Measurements from ENCODE around the gene OSBP.
A peak's percentile ranks its signal among the peaks of the same experiment; 100 is the strongest.
"Not testable (repeated sequence)": the region's sequence is repeated elsewhere in the genome, so short reads cannot be mapped to it uniquely, and the experiment has no call there.

The OSBP gene

DNA sequence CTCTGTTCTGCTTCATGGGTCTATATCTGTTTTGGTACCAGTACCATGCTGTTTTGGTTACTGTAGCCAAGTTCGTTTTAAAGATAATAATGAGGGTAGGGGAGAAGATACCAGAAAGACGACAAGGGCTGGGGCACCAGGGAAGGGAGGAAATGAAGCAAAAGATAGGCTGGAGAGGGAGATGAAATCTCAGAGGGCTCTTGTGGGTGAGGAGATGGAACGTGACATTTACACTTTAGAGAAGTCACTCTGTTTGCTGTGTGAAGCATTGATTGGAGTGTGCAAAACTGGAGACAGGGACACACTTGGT is 70.8 kb downstream of the OSBP start:
- CTCF ChIA-PET: no interaction called here
- TF ChIP-seq, protein P1, sequence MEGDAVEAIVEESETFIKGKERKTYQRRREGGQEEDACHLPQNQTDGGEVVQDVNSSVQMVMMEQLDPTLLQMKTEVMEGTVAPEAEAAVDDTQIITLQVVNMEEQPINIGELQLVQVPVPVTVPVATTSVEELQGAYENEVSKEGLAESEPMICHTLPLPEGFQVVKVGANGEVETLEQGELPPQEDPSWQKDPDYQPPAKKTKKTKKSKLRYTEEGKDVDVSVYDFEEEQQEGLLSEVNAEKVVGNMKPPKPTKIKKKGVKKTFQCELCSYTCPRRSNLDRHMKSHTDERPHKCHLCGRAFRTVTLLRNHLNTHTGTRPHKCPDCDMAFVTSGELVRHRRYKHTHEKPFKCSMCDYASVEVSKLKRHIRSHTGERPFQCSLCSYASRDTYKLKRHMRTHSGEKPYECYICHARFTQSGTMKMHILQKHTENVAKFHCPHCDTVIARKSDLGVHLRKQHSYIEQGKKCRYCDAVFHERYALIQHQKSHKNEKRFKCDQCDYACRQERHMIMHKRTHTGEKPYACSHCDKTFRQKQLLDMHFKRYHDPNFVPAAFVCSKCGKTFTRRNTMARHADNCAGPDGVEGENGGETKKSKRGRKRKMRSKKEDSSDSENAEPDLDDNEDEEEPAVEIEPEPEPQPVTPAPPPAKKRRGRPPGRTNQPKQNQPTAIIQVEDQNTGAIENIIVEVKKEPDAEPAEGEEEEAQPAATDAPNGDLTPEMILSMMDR (conservative IDR thresholded peaks at IDR 0.05; ENCODE audit: low read depth): no peak
- POLR2A ChIA-PET (ENCODE audit: low non-redundant PET): no interaction called here
- H3K27ac ChIP-seq: peak overlapping the region; percentile 77
- no peak for DNase-seq (ENCODE audit: low spot score)

DNA sequence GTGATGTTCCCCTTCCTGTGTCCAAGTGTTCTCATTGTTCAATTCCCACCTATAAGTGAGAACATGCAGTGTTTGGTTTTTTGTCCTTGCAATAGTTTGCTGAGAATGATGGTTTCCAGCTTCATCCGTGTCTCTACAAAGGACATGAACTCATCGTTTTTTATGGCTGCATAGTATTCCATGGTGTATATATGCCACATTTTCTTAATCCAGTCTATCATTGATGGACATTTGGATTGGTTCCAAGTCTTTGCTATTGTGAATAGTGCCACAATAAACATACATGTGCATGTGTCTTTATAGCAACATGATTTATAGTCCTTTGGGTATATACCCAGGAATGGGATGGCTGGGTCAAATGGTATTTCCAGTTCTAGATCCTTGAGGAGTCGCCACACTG is 71.9 kb downstream of the OSBP start:
- POLR2A ChIA-PET (ENCODE audit: low non-redundant PET): not testable (repeated sequence)

DNA sequence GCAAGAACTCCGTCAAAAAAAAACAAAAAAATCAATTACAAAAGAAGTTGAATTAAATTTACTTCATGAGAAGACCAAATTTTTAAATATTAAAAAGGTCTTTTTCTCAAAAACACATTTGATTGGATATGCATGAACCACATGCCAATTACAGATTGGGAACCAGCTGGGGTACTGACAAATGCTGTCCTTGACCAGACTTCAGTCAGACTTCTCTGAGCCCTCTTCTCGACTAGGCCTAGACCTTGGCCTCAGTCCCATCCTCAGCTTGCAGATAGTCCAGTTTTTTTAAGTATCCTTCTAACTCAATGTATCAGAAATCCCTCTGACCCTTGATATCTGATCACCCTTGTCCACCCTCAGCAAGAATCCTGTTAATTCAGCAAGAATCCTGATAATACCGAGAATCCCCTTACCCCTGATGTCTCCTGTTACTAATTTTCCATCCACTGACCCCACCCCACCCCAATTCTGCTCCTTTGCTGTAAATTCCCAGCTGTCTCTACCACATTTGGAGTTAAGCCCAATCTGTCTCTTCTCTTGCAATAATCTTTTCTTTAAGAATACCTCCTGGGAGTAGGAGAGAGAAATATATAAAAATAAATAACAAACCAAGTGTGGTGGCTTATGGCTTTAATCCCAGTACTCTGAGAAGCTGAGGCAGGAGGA is 73.3 kb downstream of the OSBP start:
- DNase-seq (ENCODE audit: low spot score): no peak
- POLR2A ChIA-PET (ENCODE audit: low non-redundant PET): no interaction called here
- TF ChIP-seq, protein P1 (conservative IDR thresholded peaks at IDR 0.05; ENCODE audit: low read depth): no peak
- CTCF ChIA-PET: no interaction called here
- H3K27ac ChIP-seq: no peak overlapping the region

More for the DNA sequence above, 71.9 kb downstream of the OSBP start:
- CTCF ChIA-PET; DNase-seq (ENCODE audit: low spot score); H3K27ac ChIP-seq: not testable (repeated sequence)

DNA sequence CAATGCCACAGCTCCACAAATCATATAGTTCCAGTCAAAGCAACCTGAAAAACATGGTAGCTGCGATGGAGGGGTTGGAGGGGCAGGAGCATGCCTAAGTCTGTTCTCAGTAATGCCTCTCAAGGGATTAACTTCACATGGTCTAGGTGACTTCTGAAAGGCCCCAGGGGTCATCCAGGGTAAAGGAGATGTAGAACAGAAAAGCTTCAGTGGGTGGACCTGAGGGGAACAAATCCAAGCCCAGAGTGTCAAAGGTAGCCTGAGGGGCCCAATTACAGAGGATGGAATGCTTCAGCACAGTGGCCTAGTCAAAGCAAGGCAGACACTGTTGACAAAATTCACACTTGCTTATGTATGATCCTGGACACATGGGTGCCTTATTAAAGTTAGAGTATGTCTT is 80.9 kb downstream of the OSBP start:
- CTCF ChIA-PET: no interaction called here
- no peak for DNase-seq (ENCODE audit: low spot score)

DNA sequence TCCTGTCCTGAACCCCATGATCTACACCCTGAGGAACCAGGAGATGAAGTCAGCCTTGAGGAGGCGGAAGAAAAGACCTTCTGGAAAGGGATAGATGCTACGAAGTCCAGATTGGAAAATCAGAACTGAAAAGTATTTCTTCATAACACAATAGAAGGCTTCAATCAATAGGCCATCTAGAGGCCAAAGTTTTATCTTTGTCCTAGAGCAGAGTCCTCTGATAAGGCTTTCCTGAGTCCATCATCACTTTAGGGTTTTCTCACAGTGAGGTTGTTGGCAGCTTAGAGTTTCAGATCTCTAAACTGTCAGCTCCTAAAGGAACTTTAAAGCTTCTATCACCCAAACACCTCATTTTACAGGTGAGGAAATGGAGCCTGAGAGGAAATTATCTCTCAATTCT is 83.0 kb downstream of the OSBP start:
- POLR2A ChIA-PET (ENCODE audit: low non-redundant PET): no interaction called here
- CTCF ChIA-PET: no interaction called here

More for the DNA sequence above, 80.9 kb downstream of the OSBP start:
- POLR2A ChIA-PET (ENCODE audit: low non-redundant PET): no interaction called here
- TF ChIP-seq, protein P1 (conservative IDR thresholded peaks at IDR 0.05; ENCODE audit: low read depth): no peak
- no peak overlapping the region for H3K27ac ChIP-seq

DNA sequence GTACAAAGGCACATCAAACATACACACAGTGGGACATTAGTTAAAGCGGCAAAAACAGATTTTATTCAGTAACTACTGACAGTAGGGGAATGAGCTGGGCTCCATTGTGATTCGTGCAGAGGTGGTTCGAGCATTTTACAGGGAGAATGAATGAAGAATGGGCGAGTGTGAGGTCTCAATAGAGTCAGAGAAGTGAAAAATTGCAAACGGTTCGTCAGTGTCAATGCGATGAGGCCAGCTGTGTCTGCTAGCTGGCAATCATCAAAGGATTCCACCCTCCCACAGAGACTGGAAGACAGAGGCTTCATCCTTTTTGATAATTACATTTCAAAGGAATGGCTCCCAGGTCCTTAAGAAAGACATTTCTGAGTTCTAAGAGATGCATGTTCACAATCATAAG is 86.9 kb downstream of the OSBP start:
- CTCF ChIA-PET: interaction anchor here (1.3 kb wide), 1 partner anchor 8 kb away, joined by 5 read pairs; no protein-coding TSS in a partner anchor
- no peak overlapping the region for H3K27ac ChIP-seq
- TF ChIP-seq, protein P1 (conservative IDR thresholded peaks at IDR 0.05; ENCODE audit: low read depth): no peak
- POLR2A ChIA-PET (ENCODE audit: low non-redundant PET): no interaction called here
- DNase-seq (ENCODE audit: low spot score): no peak

More for the DNA sequence above, 83.0 kb downstream of the OSBP start:
- no peak for DNase-seq (ENCODE audit: low spot score)
- H3K27ac ChIP-seq: no peak overlapping the region
- TF ChIP-seq, protein P1 (conservative IDR thresholded peaks at IDR 0.05; ENCODE audit: low read depth): no peak

Data from RWPE1 (cell line).